DMS114 treated with DMSO at 0.1 percent for 48 hours (cell line): ENCODE results near the gene MXRA8.
A peak's percentile ranks its signal among the peaks of the same experiment; 100 is the strongest.

Experiments used
- DNase-seq: peaks from one replicate; lab custom pipeline; 2025; ENCODE audit not compliant: unreplicated experiment; lab: John Stamatoyannopoulos, UW

Gene MXRA8

DNA sequence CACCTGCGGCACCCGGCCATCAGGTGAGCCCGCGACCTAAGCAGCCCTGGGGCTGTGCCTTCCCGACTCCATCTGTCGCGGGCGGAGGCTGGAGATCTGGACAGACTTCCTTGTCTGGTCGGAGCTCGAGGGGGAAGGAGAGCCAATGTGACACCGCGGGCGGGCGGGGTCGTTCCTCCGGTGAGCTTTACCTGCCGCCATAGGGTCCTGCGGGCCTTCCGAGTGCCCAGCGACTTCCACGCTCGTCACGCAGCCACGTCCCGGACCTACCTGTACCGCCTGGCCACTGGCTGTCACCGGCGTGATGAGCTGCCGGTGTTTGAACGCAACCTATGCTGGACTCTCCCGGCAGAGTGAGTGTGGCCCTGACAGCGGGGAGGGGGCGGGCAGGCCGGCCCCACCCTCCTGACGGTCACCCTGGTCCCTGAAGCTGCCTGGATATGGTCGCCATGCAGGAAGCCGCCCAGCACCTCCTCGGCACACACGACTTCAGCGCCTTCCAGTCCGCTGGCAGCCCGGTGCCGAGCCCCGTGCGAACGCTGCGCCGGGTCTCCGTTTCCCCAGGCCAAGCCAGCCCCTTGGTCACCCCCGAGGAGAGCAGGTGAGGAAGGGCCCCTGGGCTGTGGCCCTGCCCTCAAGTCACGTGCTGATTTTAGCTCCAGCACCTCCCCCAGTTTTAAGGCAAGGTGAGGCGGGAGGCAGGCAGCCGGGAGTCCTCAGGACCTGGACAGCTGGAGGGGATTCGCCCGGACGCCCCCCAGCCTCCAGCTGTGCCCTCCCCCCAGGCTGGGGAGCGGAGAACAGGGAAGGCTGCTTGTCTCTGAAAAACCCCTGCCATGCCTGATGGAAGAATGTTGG, 48.9 kb downstream of the MXRA8 start:
- DNase-seq, result no peak

GRCh38 chr1:1308756-1309250, 49.6 kb downstream of the MXRA8 start:
- DNase-seq, result no peak

- DNase-seq, result peak; percentile 76
These were observed 50.2 kb downstream of the MXRA8 start, which contains the start of the genes ACAP3 and PUSL1 for GRCh38 chr1:1307923-1308755. Gene ACAP3, minus strand, starts transcription at chr1:1307930. Its CDS starts 115 bp downstream, at chr1:1307815. Gene PUSL1, plus strand, starts transcription at chr1:1308597. Its CDS starts 47 bp downstream, at chr1:1308644.

GRCh38 chr1:1307261-1307922, 51.0 kb downstream of the MXRA8 start:
- no peak for DNase-seq

GRCh38 chr1:1306661-1307260, 51.6 kb downstream of the MXRA8 start:
- DNase-seq, result no peak

DNA sequence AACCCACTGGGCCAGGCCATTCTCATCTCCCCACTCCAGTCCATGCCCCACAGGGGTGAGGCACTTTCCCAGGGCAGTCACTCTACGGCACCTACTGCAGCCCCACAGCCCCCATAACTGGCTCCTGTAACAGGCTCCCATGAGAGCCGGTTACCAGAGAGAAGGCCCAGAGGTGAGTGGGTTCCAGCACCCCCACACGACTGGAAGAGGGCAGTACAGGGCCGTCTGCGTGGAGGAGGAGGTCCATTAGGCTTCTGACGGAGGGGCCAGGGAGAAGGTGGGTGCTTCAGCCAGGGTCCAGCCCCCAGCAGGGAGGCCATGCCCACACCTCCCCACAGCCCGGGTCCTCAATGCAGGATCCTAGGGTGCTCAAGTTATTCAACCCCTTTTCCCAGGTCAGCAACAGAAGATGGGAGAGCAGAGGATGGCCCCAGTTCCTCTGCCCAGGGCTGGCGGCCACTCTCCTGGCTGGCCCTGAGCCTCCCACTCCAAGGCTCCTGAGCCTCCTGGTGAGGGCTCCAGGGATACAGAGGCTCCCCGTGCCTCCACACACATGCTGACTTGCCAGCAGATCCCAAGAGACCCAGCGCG, 52.2 kb downstream of the MXRA8 start:
- DNase-seq, result no peak

DNA sequence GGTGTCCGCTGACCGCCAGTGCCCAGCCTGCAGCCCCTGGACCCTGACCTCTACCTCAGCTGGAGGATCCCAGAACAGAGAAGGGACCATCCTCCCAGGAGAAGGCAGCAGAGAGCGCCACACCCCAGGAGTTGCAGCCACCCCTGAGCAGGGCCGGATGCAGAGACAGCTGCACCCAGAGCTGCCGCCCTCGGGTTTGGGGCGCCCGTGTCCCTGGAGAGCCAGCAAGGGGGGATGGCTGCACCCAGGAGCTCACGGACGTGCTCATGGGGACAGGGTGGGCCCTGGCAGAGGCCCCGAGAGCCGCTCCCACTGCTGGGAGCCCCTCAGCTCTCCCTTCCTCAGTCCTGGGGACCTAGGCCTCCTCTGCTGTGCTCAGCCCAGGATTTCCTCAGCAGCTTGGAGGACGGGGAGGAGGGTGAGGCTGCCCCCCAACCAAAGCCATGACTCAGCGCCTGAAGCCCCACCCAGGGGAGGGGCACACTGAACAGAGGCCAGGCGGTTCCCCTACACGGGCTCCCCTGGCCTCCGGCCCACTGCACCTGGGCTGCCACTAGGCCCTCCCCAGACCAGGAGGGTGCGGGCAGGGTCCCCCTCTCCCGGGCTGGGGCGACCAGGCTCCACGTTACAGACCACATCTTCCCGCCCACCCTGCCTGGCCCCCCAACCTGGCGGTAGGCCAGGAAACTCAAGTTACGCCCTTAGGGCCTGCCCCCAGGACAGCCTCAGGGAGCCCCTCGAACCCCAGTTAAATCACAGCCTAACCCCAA, 52.9 kb downstream of the MXRA8 start:
- no peak for DNase-seq

DNA sequence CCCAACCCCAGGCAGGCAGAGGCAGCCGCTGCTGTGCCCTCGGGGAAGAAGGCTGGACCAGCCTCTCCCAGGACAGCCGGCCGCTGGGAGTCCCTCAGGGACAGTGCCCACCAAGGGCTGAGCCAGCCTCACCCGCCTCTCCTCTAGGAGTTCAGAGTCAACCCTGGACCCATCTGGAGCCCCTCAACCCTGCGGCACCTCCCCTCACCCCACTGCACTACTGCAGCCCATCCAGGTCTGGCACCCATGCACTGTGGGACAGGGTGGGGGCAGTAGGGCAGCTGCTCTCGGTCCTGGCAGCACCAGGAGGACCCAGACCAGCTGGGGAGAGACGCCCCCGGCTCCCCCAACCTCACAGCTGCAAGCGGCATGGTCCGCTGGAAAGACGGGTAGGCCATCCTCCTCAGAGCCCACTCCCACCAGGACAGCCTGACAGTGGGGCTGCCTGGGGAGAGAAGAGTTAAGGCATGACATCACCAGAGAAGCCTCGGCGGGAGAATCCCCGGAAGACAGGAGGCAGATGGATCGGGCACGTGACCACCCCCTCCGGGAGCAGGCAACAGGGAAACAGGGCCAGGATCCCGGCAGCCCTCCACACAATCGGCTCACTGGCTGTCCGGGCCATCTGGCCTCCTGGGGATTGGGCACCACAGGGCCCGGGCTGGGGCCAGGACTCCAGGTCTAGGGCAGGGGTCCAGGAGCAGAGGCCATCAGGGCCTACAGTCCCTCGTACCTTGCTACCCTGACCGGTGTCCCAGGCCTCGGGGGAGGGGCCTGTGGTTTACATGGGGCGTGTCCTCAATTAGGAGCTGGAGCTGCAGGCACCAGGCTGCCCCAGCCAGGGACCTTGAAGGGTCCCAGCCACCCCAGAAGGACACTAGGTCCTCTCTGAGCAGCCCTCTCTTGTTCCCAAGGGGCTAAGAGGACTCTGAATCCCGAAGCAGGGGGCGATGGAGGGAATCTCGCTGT, 53.7 kb downstream of the MXRA8 start:
- peak; percentile 31 for DNase-seq

GRCh38 chr1:1303736-1304135, 54.6 kb downstream of the MXRA8 start:
- DNase-seq, result no peak

DNA sequence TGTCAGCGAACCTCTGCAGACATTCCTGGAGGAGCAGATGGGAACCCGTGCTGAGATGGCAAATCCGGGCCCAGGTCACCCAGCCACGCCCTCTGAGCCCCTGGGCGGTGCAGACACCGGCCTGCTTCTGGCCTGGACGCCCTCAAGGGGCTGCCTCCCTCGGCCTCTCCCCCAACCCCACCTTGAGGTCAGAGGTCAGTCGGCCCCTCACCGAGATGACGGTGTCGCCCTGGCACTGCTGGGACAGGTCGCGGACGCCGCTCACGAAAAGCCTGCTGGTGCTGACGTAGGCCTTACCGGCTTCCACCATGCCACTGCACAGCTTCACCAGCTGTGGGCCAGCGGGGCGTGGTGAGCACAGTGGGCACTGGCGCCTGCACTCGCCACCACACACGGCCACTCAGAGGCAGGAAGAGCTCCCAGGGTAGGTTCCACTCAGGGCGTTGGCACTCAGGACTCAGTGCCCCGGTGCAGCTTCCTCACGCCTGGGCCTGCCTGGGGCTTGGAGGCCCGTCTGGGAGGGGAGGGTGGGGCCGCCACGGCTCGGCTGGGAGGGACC, 55.3 kb downstream of the MXRA8 start:
- no peak for DNase-seq
